C4-2B (cell line): ENCODE data around the gene CORO2B.

Source experiments
- ZFX ChIP-seq: fragments of 450-650 bp; IDR thresholded peaks from 2 replicates; pipeline ENCODE4 v1.6.1; 2017
- TF ChIP-seq, protein P1 (sequence below): fragments of 450-650 bp; conservative IDR thresholded peaks from 2 replicates; pipeline ENCODE4 v1.5.1; 2017; ENCODE audit warnings: mild to moderate bottlenecking

DNA sequence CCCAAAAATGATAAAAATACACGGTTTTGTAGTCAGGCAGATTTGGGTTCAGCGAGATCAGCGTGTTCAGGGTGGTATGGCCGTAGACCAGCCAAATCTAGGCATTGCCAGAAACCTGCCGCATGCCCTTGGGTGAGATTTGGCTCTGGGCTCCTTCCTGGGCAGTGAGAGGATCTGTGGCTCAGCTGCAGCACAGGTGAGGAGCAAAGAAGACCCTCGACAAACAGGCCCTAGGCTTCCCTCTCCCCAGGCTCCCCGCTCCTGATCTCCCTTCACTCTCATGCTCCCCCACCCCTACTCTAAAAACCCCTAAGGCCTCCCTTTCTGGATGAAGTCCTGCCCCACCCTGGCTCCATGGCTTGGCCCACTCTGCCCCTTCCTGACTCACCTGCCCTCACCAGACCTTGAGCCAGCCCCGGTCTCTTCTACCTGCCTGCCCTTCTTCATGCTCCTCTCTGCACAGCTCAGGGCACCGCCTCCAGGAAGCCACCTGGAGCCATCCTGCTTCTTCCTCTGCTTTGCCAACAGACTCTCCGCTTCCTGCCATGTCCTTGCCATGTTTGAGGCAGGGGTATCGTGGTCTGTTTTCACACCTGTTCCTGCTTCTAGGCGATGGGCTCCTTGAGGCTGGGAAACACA, 88.1 kb downstream of the CORO2B start:
- TF ChIP-seq, protein P1, sequence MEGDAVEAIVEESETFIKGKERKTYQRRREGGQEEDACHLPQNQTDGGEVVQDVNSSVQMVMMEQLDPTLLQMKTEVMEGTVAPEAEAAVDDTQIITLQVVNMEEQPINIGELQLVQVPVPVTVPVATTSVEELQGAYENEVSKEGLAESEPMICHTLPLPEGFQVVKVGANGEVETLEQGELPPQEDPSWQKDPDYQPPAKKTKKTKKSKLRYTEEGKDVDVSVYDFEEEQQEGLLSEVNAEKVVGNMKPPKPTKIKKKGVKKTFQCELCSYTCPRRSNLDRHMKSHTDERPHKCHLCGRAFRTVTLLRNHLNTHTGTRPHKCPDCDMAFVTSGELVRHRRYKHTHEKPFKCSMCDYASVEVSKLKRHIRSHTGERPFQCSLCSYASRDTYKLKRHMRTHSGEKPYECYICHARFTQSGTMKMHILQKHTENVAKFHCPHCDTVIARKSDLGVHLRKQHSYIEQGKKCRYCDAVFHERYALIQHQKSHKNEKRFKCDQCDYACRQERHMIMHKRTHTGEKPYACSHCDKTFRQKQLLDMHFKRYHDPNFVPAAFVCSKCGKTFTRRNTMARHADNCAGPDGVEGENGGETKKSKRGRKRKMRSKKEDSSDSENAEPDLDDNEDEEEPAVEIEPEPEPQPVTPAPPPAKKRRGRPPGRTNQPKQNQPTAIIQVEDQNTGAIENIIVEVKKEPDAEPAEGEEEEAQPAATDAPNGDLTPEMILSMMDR = no peak
- no peak for TF ChIP-seq ZFX
